ENCODE measurements around the gene UMPS.
A peak's percentile ranks its signal among the peaks of the same experiment; 100 is the strongest.

The UMPS gene

DNA sequence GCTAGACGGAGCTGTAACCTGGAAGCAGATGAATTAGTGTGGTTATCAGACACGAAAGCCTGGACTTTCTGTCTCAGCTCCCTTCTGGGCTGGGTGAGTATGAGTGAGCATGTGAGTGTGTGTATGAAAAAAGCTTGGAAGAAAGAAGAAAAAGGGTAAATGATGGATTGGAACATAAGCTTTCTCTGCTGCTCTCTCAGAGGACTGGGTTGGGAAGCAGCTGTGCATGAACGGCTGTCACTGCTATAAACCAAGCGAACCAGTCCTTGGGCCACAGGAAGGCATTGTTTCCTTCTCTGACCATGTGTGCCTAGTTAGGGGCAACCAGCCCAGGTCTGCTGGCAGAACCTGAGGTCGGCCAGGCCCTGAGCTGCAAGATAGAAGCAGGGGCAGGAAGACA lies 37.0 kb downstream of the UMPS start:
- TF ChIP-seq, protein P1, sequence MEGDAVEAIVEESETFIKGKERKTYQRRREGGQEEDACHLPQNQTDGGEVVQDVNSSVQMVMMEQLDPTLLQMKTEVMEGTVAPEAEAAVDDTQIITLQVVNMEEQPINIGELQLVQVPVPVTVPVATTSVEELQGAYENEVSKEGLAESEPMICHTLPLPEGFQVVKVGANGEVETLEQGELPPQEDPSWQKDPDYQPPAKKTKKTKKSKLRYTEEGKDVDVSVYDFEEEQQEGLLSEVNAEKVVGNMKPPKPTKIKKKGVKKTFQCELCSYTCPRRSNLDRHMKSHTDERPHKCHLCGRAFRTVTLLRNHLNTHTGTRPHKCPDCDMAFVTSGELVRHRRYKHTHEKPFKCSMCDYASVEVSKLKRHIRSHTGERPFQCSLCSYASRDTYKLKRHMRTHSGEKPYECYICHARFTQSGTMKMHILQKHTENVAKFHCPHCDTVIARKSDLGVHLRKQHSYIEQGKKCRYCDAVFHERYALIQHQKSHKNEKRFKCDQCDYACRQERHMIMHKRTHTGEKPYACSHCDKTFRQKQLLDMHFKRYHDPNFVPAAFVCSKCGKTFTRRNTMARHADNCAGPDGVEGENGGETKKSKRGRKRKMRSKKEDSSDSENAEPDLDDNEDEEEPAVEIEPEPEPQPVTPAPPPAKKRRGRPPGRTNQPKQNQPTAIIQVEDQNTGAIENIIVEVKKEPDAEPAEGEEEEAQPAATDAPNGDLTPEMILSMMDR (IDR thresholded peaks at IDR 0.05; ENCODE audit: low read depth, low read length, missing control alignments), result no peak
- H3K4me3 ChIP-seq (ENCODE audit: low read depth, low read length), result no peak overlapping the region
- no peak for DNase-seq (ENCODE audit: low read depth)

- TF ChIP-seq, protein P1 (IDR thresholded peaks at IDR 0.05; ENCODE audit: low read depth, low read length, missing control alignments), result no peak
- no peak overlapping the region for H3K4me3 ChIP-seq (ENCODE audit: low read depth, low read length)
- DNase-seq (ENCODE audit: low read depth), result no peak
These were observed 37.4 kb downstream of the UMPS start for GRCh38 chr3:124767691-124768090.

DNA sequence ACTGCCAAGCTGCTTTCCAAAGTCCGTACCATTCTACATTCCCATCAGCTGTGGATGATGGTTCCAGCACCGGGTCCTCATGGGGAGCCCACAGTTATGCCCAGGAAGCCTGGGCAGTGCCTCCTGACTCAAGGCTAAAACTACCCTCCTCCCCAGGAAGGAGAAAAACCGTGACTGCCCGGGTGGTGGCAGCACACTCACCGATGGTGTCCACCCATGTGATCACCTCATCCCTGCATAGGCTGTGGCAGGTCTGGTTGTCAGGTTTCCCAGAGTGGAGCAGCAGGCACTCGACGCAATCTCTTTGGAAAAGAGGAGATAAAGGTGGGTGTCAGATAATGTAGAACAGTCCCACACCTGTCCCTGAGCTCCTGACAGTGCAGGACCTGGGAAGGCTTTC lies 38.6 kb downstream of the UMPS start:
- TF ChIP-seq, protein P1 (IDR thresholded peaks at IDR 0.05; ENCODE audit: low read depth, low read length, missing control alignments), result peak; percentile 71
- DNase-seq (ENCODE audit: low read depth), result no peak
- H3K4me3 ChIP-seq (ENCODE audit: low read depth, low read length), result no peak overlapping the region

- no peak overlapping the region for H3K4me3 ChIP-seq (ENCODE audit: low read depth, low read length)
- TF ChIP-seq, protein P1 (IDR thresholded peaks at IDR 0.05; ENCODE audit: low read depth, low read length, missing control alignments), result no peak
- DNase-seq (ENCODE audit: low read depth), result no peak
These were observed 39.2 kb downstream of the UMPS start for GRCh38 chr3:124769462-124769861.

DNA sequence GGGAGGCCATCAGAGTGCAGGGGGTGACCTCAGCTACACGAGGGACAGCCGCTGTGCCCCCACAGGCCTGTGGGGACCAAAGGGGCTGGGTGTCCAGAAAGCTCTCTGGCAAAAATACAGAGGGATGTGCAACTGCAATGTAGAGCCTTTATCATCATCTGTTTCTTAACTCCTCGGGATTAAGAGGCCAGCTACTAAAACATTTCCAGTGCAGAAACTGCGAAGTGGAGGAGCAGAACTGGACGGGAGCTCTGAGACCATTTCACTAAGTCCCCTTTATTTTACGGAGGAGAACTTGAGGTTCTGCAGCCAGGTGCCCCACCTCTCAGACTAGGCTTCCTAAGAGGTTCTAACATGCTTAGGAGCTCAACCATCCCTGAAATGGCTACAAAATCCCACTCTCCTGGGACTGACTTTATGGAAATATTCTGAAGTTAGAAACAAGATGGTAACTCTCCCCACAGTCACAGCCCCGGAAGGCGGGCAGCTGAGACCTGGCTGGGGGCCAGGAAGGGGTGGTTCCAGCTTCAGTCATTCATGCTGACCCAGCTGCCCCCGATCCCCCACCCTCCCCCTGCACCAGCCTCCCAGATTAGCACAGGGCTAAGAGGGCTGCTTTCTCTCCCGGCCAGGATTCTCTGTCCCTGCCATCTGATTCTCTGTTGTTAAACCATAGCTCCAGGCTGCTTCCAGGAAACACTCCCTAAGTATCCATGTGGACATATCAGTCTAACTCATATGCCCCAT lies 40.3 kb downstream of the UMPS start:
- TF ChIP-seq, protein P1 (IDR thresholded peaks at IDR 0.05; ENCODE audit: low read depth, low read length, missing control alignments), result no peak
- no peak for DNase-seq (ENCODE audit: low read depth)
- no peak overlapping the region for H3K4me3 ChIP-seq (ENCODE audit: low read depth, low read length)

DNA sequence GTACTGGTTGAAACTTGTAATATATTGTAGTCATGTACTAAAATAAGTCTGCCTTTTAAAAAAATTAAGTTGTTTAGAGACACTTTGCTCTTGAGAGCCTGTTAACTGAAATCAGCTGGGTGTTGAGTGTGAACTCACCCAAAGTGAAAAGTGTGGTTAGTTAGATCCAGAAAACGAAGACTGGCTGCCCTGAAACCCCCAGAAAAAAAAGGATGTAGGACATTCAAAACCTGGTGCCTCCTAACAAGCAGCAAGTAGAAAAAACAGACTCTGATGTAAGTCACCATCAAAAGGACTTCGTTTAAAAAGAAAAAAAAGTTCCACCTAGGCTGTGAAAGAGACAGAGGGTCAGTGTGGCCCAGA lies 40.8 kb downstream of the UMPS start:
- no peak for DNase-seq (ENCODE audit: low read depth)
- TF ChIP-seq, protein P1 (IDR thresholded peaks at IDR 0.05; ENCODE audit: low read depth, low read length, missing control alignments), result no peak
- H3K4me3 ChIP-seq (ENCODE audit: low read depth, low read length), result no peak overlapping the region
